Vagina (tissue), 2 donors: Measurements from ENCODE around the gene C1QTNF3. TPM values are rescaled to one million over a fixed set of nuclear protein-coding genes. Genes with fewer than 3 reads are reported as not detected.

ENCODE experiments used
- DNase-seq, 2 donors: peaks; one replicate each; pipeline ENCODE4 v3.0.0-alpha.2; 2017; ENCODE audit errors: extremely low spot score in 2 of 2
- H3K27ac ChIP-seq: fragments of 200-600 bp; sonication (generic); one replicate; pipeline ENCODE4 v1.5.1; 2019
- H3K27me3 ChIP-seq: fragments of 200-600 bp; sonication (generic); one replicate; pipeline ENCODE4 v1.5.1; 2019
- H3K36me3 ChIP-seq, 2 donors: fragments of 200-600 bp; sonication (generic); one replicate each; pipeline ENCODE4 v1.5.1; 2017 to 2019
- H3K4me1 ChIP-seq: fragments of 200-600 bp; sonication (generic); one replicate; pipeline ENCODE4 v1.5.1; 2019
- H3K4me3 ChIP-seq, 2 donors: fragments of 200-600 bp; sonication (generic); 1 replicate in 1 of 2; 2 replicates in 1 of 2; pipeline ENCODE4 v1.5.1; 2016 to 2019
- H3K9me3 ChIP-seq: fragments of 200-600 bp; sonication (generic); one replicate; pipeline ENCODE4 v1.5.1; 2019
- CTCF ChIP-seq, 3 experiments: fragments of 450-650 bp in 2 of 3; fragments of 200-600 bp in 1 of 3; sonication (generic) in 1 of 3; IDR thresholded peaks; one replicate each; pipeline ENCODE4 v1.5.1; 2017 to 2019; ENCODE audit warnings: antibody characterized with exemption in 3 of 3, mild to moderate bottlenecking in 2 of 3, moderate library complexity in 2 of 3
- POLR2A ChIP-seq, 2 donors: fragments of 450-650 bp; IDR thresholded peaks; one replicate each; pipeline ENCODE4 v1.6.1; 2017; ENCODE audit warnings: antibody characterized with exemption in 2 of 2, mild to moderate bottlenecking in 2 of 2, moderate library complexity in 2 of 2
- POLR2AphosphoS5 ChIP-seq, 2 donors: sonication (generic); formaldehyde crosslinking; IDR thresholded peaks; one replicate each; pipeline ENCODE4 v1.9.0; 2017; ENCODE audit warnings: antibody characterized with exemption in 2 of 2, mild to moderate bottlenecking in 2 of 2, low read depth in 1 of 2; ENCODE audit not compliant: insufficient read depth in 1 of 2
- intact Hi-C: fragments of 100-400 bp; cut with DNase I; formaldehyde crosslinking; loops from one replicate; pipeline ENCODE4 v1.15.1; 2023
- total RNA-seq: library from RNA; depleted of rRNA; stranded (reverse); fragments of >200 nt; gene quantifications from one replicate; pipeline ENCODE4 v1.2.3, GENCODE V29; 2016

The C1QTNF3 gene
- total RNA-seq, 1 donor from 2014 or later, result 7.1 TPM

DNA sequence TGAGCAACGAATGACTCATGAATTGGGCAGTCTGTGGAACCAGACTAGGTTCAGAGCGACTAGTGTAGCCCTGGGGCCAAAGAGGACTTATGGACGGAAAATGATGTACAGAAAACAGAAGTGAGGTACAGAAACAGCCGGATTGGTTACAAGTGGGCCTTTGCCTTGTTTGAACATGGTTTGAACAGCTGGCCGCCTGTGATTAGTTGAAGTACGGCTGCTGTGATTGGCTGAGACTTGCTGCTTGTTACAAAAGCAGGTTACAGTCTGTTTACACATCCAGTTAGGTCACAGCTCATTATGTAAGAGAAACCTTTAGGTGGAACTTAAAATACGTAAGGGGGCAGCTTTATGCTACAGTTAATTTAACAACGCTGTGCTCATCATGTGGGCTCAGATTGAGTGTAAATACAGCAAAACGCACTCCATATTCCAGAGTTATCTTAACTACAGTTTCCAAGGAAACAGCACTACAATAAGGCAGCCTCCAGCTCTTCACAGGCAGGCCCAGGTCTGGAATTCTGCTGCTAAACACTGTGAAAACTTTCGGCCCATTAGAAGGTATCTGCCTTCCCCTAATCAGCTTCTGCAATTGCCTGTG is 41.7 kb downstream of the C1QTNF3 start:
- Histone ChIP-seq H3K4me3 (no peak overlapping the region), H3K9me3 (no peaks in the 10 kb centered on the region), H3K27me3 (no peaks in the 10 kb centered on the region), H3K36me3 (peaks cover 0 to 40% of the 10 kb centered on the region in 2 donors), H3K27ac (no peak overlapping the region), H3K4me1 (peaks cover 12% of the 10 kb centered on the region)
- intact Hi-C loops, result no loop called here
- TF ChIP-seq POLR2AphosphoS5 (IDR thresholded peaks at IDR 0.05; ENCODE audit: insufficient read depth in 1 of 2, low read depth in 1 of 2) (no peak), POLR2A (IDR thresholded peaks at IDR 0.05) (no peak), CTCF (IDR thresholded peaks at IDR 0.05) (no peak)
- no peak for DNase-seq

DNA sequence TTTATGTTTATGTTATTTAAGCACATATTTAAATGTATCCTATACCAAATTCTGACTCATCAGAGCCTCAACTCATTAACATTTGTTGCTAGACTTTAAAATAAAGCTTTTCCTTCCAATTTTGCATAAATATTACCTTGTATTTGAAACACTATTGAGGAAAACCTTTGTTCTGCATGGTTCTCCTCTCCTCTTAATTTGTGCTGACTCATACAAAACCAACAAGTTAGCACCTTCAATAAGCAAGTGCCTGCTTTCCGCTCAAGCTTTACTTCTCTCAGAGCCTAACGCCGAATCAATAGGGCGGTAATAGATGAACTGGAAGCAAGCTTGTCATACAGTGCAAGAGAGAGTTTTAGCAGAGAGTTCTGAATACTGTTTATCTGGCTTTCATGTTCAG is 43.0 kb downstream of the C1QTNF3 start:
- no peak overlapping the region for H3K4me3 ChIP-seq
- intact Hi-C loops, result no loop called here
- TF ChIP-seq POLR2AphosphoS5 (IDR thresholded peaks at IDR 0.05; ENCODE audit: insufficient read depth in 1 of 2, low read depth in 1 of 2) (no peak), CTCF (IDR thresholded peaks at IDR 0.05) (no peak), POLR2A (IDR thresholded peaks at IDR 0.05) (no peak)
- no peak overlapping the region for H3K27ac ChIP-seq
- no peaks in the 10 kb centered on the region for H3K4me1 ChIP-seq
- H3K9me3 ChIP-seq, result no peaks in the 10 kb centered on the region
- DNase-seq, result no peak
- H3K27me3 ChIP-seq, result no peaks in the 10 kb centered on the region
- peaks cover 0 to 33% of the 10 kb centered on the region in 2 donors for H3K36me3 ChIP-seq

GRCh38 chr5:33997331-33997983 is 45.6 kb downstream of the C1QTNF3 start:
- Histone ChIP-seq H3K27ac (no peak overlapping the region), H3K4me3 (no peak overlapping the region), H3K9me3 (no peaks in the 10 kb centered on the region), H3K36me3 (peaks cover 0 to 26% of the 10 kb centered on the region in 2 donors), H3K27me3 (no peaks in the 10 kb centered on the region), H3K4me1 (no peaks in the 10 kb centered on the region)
- TF ChIP-seq POLR2A (IDR thresholded peaks at IDR 0.05) (no peak), CTCF (IDR thresholded peaks at IDR 0.05) (peak in 2 of 3 experiments; percentile 46 to 48)
- DNase-seq, result no peak
- intact Hi-C loops, result no loop called here

GRCh38 chr5:33995865-33996264 is 47.1 kb downstream of the C1QTNF3 start:
- TF ChIP-seq CTCF (IDR thresholded peaks at IDR 0.05), result no peak
- no peak for TF ChIP-seq POLR2A (IDR thresholded peaks at IDR 0.05)
- no peak overlapping the region for H3K4me3 ChIP-seq
- no peak overlapping the region for H3K27ac ChIP-seq
- H3K4me1 ChIP-seq, result no peaks in the 10 kb centered on the region
- no peaks in the 10 kb centered on the region for H3K27me3 ChIP-seq
- intact Hi-C loops, result no loop called here
- H3K9me3 ChIP-seq, result no peaks in the 10 kb centered on the region
- H3K36me3 ChIP-seq, result peaks cover 0 to 20% of the 10 kb centered on the region in 2 donors
- no peak for DNase-seq

DNA sequence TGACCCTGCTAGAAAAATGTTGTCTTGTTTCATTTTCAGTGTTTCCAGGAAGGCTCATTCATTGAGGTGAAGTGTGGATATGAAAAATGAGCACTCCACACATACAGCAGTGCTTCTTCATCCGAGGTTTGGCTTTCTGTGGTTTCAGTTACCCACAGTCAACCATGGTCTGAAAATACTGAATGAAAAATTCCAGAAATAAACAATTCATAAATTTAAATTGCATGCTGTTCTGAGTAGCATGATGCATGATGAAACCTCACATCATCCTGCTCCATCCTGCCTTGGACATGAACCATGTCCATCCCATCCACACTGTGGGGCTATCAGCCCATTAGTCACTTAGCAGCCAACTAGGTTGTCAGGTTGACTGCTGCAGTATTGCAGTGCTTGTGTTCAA is 48.2 kb downstream of the C1QTNF3 start:
- Histone ChIP-seq H3K4me1 (no peaks in the 10 kb centered on the region), H3K36me3 (peaks cover 0 to 18% of the 10 kb centered on the region in 2 donors), H3K27me3 (no peaks in the 10 kb centered on the region), H3K27ac (no peak overlapping the region), H3K9me3 (no peaks in the 10 kb centered on the region), H3K4me3 (no peak overlapping the region)
- DNase-seq, result no peak
- TF ChIP-seq POLR2A (IDR thresholded peaks at IDR 0.05) (no peak), CTCF (IDR thresholded peaks at IDR 0.05) (no peak), POLR2AphosphoS5 (IDR thresholded peaks at IDR 0.05; ENCODE audit: insufficient read depth in 1 of 2, low read depth in 1 of 2) (no peak)
- intact Hi-C loops, result no loop called here
